ENCODE measurements around the gene KRTAP21-1. TPM values are rescaled to one million over a fixed set of nuclear protein-coding genes. Genes with fewer than 3 reads are reported as not detected.

Gene KRTAP21-1
- polyA plus RNA-seq, 1 donor (not counting 4 experiments of a cell fraction or from before 2014, with no cell fraction given) = not detected

DNA sequence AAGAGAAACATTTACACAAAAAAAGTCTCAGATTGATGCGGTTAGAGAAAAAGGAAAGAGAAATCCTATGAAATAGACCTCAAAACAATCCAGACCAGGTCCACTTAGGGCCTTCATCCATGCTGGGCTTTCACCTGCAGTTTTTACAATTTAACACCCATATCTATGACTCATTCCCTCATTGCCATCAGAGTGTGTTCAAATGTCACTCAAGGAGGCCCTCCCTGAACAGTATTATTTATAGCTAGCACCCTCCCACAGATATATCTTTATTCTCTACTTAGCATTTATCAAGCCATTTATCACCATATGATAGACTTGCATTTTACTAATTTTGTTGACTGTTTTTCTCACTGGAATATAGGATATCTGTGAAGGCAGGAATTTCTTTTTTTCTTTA lies 35.8 kb downstream of the KRTAP21-1 start:
- no peak overlapping the region for H3K4me3 ChIP-seq (ENCODE audit: control insufficient read depth in 2 of 3, extremely low read depth in 1 of 3, insufficient read depth in 2 of 3, low read depth in 1 of 3, low read length in 3 of 3)
- no peaks in the 10 kb centered on the region for H3K9me1 ChIP-seq (ENCODE audit: control insufficient read depth, extremely low read depth, insufficient read depth, low read length)
- no peak overlapping the region for H3K4me2 ChIP-seq (ENCODE audit: control insufficient read depth, extremely low read depth, insufficient read depth, low read depth, low read length)
- no peaks in the 10 kb centered on the region for H3K36me3 ChIP-seq (ENCODE audit: control insufficient read depth in 2 of 2, extremely low read depth in 1 of 2, insufficient read depth in 2 of 2, low read length in 2 of 2)
- H3K4me1 ChIP-seq (ENCODE audit: control insufficient read depth, extremely low read depth, insufficient read depth, low read length) = peaks cover 27% of the 10 kb centered on the region
- H3K27ac ChIP-seq (ENCODE audit: control insufficient read depth, insufficient read depth, low read length) = peak overlapping the region; percentile 81
- no peak overlapping the region for H3K9ac ChIP-seq (ENCODE audit: control insufficient read depth, extremely low read depth, insufficient read depth, low read length)
- FAIRE-seq (no peak), DNase-seq (ENCODE audit: low read depth, low spot score) (no peak)
- no peaks in the 10 kb centered on the region for H3K27me3 ChIP-seq (ENCODE audit: control insufficient read depth, extremely low read depth, insufficient read depth, low read length)
- no peaks in the 10 kb centered on the region for H3K79me2 ChIP-seq (ENCODE audit: control insufficient read depth, insufficient read depth, low read length)
- no peaks in the 10 kb centered on the region for H3K9me3 ChIP-seq (ENCODE audit: control insufficient read depth, low read depth, low read length)
- H4K20me1 ChIP-seq (ENCODE audit: control insufficient read depth, extremely low read depth, insufficient read depth, low read length) = no peaks in the 10 kb centered on the region
- no peak overlapping the region for H2AFZ ChIP-seq (ENCODE audit: control insufficient read depth, low read length)
- dilution Hi-C loops (cut with MboI; ENCODE audit: extremely low pct_ligation_motif_present, low sequenced_read_pairs) = no loop called here
- TF ChIP-seq, protein P1, sequence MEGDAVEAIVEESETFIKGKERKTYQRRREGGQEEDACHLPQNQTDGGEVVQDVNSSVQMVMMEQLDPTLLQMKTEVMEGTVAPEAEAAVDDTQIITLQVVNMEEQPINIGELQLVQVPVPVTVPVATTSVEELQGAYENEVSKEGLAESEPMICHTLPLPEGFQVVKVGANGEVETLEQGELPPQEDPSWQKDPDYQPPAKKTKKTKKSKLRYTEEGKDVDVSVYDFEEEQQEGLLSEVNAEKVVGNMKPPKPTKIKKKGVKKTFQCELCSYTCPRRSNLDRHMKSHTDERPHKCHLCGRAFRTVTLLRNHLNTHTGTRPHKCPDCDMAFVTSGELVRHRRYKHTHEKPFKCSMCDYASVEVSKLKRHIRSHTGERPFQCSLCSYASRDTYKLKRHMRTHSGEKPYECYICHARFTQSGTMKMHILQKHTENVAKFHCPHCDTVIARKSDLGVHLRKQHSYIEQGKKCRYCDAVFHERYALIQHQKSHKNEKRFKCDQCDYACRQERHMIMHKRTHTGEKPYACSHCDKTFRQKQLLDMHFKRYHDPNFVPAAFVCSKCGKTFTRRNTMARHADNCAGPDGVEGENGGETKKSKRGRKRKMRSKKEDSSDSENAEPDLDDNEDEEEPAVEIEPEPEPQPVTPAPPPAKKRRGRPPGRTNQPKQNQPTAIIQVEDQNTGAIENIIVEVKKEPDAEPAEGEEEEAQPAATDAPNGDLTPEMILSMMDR (optimal IDR thresholded peaks at IDR 0.05 in 1 of 3, IDR thresholded peaks at IDR 0.05 in 1 of 3, conservative IDR thresholded peaks at IDR 0.05 in 1 of 3; ENCODE audit: extremely low read depth in 1 of 3, insufficient read depth in 2 of 3, low read length in 3 of 3) = no peak
- TF ChIP-seq EZH2 (IDR thresholded peaks at IDR 0.05; ENCODE audit: low read length) = no peak

- Histone ChIP-seq H3K79me2 (ENCODE audit: control insufficient read depth, insufficient read depth, low read length) (no peaks in the 10 kb centered on the region), H3K4me2 (ENCODE audit: control insufficient read depth, extremely low read depth, insufficient read depth, low read depth, low read length) (peak within 1 kb of the TSS; percentile 55), H3K9me3 (ENCODE audit: control insufficient read depth, low read depth, low read length) (no peaks in the 10 kb centered on the region), H3K27me3 (ENCODE audit: control insufficient read depth, extremely low read depth, insufficient read depth, low read length) (no peaks in the 10 kb centered on the region), H3K9me1 (ENCODE audit: control insufficient read depth, extremely low read depth, insufficient read depth, low read length) (no peaks in the 10 kb centered on the region), H3K9ac (ENCODE audit: control insufficient read depth, extremely low read depth, insufficient read depth, low read length) (peak within 1 kb of the TSS; percentile 34), H3K4me1 (ENCODE audit: control insufficient read depth, extremely low read depth, insufficient read depth, low read length) (peaks cover 27% of the 10 kb centered on the region), H3K4me3 (ENCODE audit: control insufficient read depth in 2 of 3, extremely low read depth in 1 of 3, insufficient read depth in 2 of 3, low read depth in 1 of 3, low read length in 3 of 3) (no peak within 1 kb of the TSS), H3K27ac (ENCODE audit: control insufficient read depth, insufficient read depth, low read length) (peak within 1 kb of the TSS; percentile 81), H4K20me1 (ENCODE audit: control insufficient read depth, extremely low read depth, insufficient read depth, low read length) (no peaks in the 10 kb centered on the region), H2AFZ (ENCODE audit: control insufficient read depth, low read length) (no peak within 1 kb of the TSS), H3K36me3 (ENCODE audit: control insufficient read depth in 2 of 2, extremely low read depth in 1 of 2, insufficient read depth in 2 of 2, low read length in 2 of 2) (no peaks in the 10 kb centered on the region)
- DNase-seq (ENCODE audit: low read depth, low spot score) (peak; percentile 69), FAIRE-seq (peak; percentile 9)
- TF ChIP-seq, protein P1 (optimal IDR thresholded peaks at IDR 0.05 in 1 of 3, IDR thresholded peaks at IDR 0.05 in 1 of 3, conservative IDR thresholded peaks at IDR 0.05 in 1 of 3; ENCODE audit: extremely low read depth in 1 of 3, insufficient read depth in 2 of 3, low read length in 3 of 3) = no peak
- no peak for TF ChIP-seq EZH2 (IDR thresholded peaks at IDR 0.05; ENCODE audit: low read length)
- dilution Hi-C loops (cut with MboI; ENCODE audit: extremely low pct_ligation_motif_present, low sequenced_read_pairs) = no loop called here
Observed at GRCh38 chr21:30718239-30718909, 36.9 kb downstream of the KRTAP21-1 start, which contains the start of gene KRTAP21-3. TSS of gene KRTAP21-3 (minus strand) at chr21:30718777. CDS start at chr21:30718759, 18 bp downstream.
